ENCODE results near the gene ACTC1.

The ACTC1 gene

DNA sequence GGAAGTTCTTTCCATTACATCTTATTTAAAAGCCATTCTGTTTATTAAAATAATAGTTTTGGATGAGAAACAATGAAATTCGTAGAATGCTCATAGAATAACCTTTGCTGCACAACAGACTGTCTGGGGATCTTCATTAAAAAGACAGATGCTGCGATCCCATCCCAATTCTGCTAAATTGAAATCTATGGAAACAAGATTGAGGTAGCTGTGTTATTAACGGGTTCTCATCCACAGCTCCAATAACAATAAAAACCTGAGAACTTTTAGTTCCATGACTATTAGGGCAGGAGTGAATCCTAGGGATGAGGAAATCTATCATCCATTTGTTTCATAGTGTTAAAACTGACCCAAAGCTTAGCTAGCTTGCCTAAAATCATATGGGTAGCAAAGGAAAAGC, 38.1 kb downstream of the ACTC1 start:
- no peak for DNase-seq
- TF ChIP-seq GATA1 (IDR thresholded peaks at IDR 0.05; ENCODE audit: low read depth, low read length) (no peak), POLR2A (IDR thresholded peaks at IDR 0.05; ENCODE audit: low read length) (no peak)

DNA sequence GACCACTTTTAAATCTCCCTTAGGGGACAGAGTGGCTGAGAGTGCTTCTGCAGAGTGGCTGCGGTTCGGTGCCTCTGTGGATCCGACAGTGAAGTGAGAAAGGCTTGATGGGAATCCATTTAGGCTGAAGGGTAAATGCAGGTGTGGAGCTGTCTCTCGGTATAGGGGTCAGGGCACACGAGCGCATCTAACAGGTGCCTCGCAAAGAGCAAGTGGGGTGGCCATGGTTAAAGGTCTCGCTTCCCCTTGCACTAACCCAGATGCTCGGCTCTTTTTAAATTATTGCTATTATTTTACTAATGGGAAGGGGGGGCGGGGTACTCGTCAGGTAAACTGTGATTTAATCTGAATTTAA, 40.0 kb downstream of the ACTC1 start:
- DNase-seq: no peak
- TF ChIP-seq GATA1 (IDR thresholded peaks at IDR 0.05; ENCODE audit: low read depth, low read length): no peak
- no peak for TF ChIP-seq POLR2A (IDR thresholded peaks at IDR 0.05; ENCODE audit: low read length)

DNA sequence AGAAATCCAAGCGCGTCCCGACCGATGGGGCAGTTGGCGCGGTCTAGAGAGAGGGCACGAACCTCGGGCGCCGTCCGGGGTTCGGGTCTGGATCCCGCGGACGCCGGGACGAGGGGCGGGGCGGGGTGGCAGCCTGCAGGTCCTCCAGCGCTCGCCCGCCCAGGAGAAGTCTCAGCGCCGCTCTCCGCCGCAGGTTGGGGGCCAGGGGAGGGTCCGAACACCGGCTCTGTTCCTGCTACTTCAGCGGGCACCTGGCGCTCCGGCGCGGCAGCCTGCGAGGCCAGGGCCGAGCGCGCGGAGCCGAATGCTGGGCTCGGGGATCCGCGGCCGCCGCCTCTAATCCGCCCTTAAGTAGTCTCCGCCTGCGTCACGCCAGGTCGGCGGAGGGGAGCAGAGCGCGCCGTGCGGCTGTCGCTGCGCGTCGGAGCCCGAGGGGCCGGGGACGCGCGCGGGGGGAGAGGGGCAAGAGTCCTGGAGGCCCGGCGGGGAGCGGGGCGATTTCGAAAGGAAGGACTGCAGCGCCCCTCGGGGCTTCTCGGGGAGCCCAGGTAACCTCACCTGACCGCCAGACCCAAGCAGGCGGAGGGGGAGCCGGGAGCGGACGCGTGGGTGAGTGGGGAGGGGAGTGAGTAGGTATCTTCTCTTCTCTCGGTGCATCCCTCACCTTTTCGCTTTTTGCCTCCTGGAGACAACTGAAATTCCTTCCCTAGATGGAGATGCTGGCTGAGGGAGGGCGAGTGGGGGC, 40.5 kb downstream of the ACTC1 start, which contains the start of gene GJD2:
TSS of gene GJD2 (minus strand) at position 325 of the 745 bp plus-strand sequence. CDS start 510 bp downstream, outside the sequence.
- TF ChIP-seq GATA1 (IDR thresholded peaks at IDR 0.05; ENCODE audit: low read depth, low read length) (no peak), POLR2A (IDR thresholded peaks at IDR 0.05; ENCODE audit: low read length) (no peak)
- DNase-seq: no peak

DNA sequence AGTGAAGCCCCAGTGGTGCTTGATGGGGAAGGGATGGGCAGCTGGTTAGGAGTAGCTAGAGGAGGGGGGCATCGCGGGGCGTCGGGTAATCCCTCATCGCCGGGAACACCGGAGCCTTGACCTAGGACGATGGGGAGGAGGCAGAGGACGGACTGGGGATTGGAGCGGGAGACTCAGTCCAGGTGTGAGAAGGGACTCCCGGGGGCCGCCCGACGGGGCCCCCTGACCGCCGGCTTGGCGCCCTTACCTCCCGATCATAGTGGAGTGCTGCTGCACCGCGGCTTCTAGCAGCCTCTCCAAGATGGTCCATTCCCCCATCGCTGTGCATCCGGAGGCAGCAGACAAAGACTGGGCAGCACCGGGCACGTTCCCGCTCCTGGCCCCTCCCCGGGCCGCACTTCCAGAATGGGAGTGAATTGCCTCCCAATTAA, 41.2 kb downstream of the ACTC1 start:
- TF ChIP-seq GATA1 (IDR thresholded peaks at IDR 0.05; ENCODE audit: low read depth, low read length) (no peak), POLR2A (IDR thresholded peaks at IDR 0.05; ENCODE audit: low read length) (no peak)
- no peak for DNase-seq

GRCh38 chr15:34753236-34753894, 42.0 kb downstream of the ACTC1 start:
- DNase-seq: no peak
- no peak for TF ChIP-seq POLR2A (IDR thresholded peaks at IDR 0.05; ENCODE audit: low read length)

- TF ChIP-seq GATA1 (IDR thresholded peaks at IDR 0.05; ENCODE audit: low read depth, low read length) (no peak), POLR2A (IDR thresholded peaks at IDR 0.05; ENCODE audit: low read length) (no peak)
- no peak for DNase-seq
These were observed 45.7 kb downstream of the ACTC1 start for GRCh38 chr15:34749691-34750090.

Data from erythroblast (primary cell).